T-cell (primary cell): Measurements from ENCODE around the gene HEPACAM2. TPM values are rescaled to one million over a fixed set of nuclear protein-coding genes. Genes with fewer than 3 reads are reported as not detected.

ENCODE experiments used
- ATAC-seq, 4 experiments: fragments of 200-7000 bp in 3 of 4; fragments of 150-1000 bp in 1 of 4; cut with Tn5 transposase; replicated peaks in 1 of 4; 1 replicate in 3 of 4; 2 replicates in 1 of 4; pipeline ENCODE4 v1.10.0; 2021; ENCODE audit warnings: moderate library complexity in 3 of 4, mild to moderate bottlenecking in 2 of 4, moderate number of reproducible peaks in 1 of 4
- CTCF ChIA-PET, 2 donors: fragments of 300-600 bp; sonication (Branson Sonifier 250); formaldehyde crosslinking; loops; one replicate each; lab custom pipeline; 2022; ENCODE audit warnings: antibody characterized with exemption in 2 of 2; lab: Charles Lee
- POLR2A ChIA-PET, 2 donors: fragments of 300-600 bp; sonication (Branson Sonifier 250); formaldehyde crosslinking; loops; one replicate each; lab custom pipeline; 2022; ENCODE audit warnings: antibody characterized with exemption in 2 of 2; lab: Charles Lee
- DNase-seq, 35 experiments: peaks; one replicate each; pipeline versions ENCODE4 v3.0.0 to v3.0.0-alpha.2; 2013 to 2023
- H3K27ac ChIP-seq: one replicate; pipeline ENCODE4 v1.5.1; 2013; ENCODE audit warnings: low read length
- H3K27me3 ChIP-seq, 2 experiments: replicated peaks in 1 of 2; 1 replicate in 1 of 2; 2 replicates in 1 of 2; pipeline versions ENCODE4 v1.6.1 to v1.7.0; 2013; ENCODE audit warnings: low read length in 1 of 2, mixed read lengths in 1 of 2; ENCODE audit not compliant: control insufficient read depth in 2 of 2, insufficient read depth in 2 of 2; ENCODE audit errors: extremely low read depth in 1 of 2
- H3K36me3 ChIP-seq, 2 donors: 1 replicate in 1 of 2; 2 replicates in 1 of 2; pipeline versions ENCODE4 v1.6.1 to v1.7.0; 2013; ENCODE audit warnings: low read length in 1 of 2; ENCODE audit not compliant: control insufficient read depth in 2 of 2, insufficient read depth in 1 of 2; ENCODE audit errors: extremely low read depth in 1 of 2
- H3K4me1 ChIP-seq, 2 experiments: 1 replicate in 1 of 2; 2 replicates in 1 of 2; pipeline versions ENCODE4 v1.6.1 to v1.7.0; 2013; ENCODE audit warnings: low read length in 2 of 2, mixed read lengths in 1 of 2; ENCODE audit not compliant: insufficient read depth in 2 of 2, control insufficient read depth in 1 of 2; ENCODE audit errors: extremely low read depth in 1 of 2
- H3K4me3 ChIP-seq, 2 donors: 1 replicate in 1 of 2; 2 replicates in 1 of 2; pipeline versions ENCODE4 v1.5.1 to v1.7.0; 2013; ENCODE audit warnings: mild to moderate bottlenecking in 2 of 2, low read length in 1 of 2, moderate library complexity in 1 of 2; ENCODE audit not compliant: control insufficient read depth in 1 of 2; ENCODE audit errors: extremely low read depth in 1 of 2
- H3K9me3 ChIP-seq: 2 replicates; pipeline ENCODE4 v1.7.0; 2013
- H3K27ac Mint-ChIP-seq, 2 donors: one replicate each; pipeline ENCODE4 v1.8.0; 2020 to 2021; ENCODE audit warnings: mild to moderate bottlenecking in 2 of 2, mixed read lengths in 2 of 2
- H3K27me3 Mint-ChIP-seq, 2 donors: one replicate each; pipeline ENCODE4 v1.8.0; 2021 to 2022; ENCODE audit warnings: mixed read lengths in 2 of 2
- H3K36me3 Mint-ChIP-seq: one replicate; pipeline ENCODE4 v1.8.0; 2021; ENCODE audit warnings: mixed read lengths
- H3K4me1 Mint-ChIP-seq, 3 donors: one replicate each; pipeline ENCODE4 v1.8.0; 2020 to 2022; ENCODE audit warnings: mixed read lengths in 3 of 3, mild to moderate bottlenecking in 1 of 3
- H3K4me3 Mint-ChIP-seq, 3 donors: one replicate each; pipeline ENCODE4 v1.8.0; 2020 to 2022; ENCODE audit warnings: mild to moderate bottlenecking in 3 of 3, mixed read lengths in 3 of 3, moderate library complexity in 3 of 3
- H3K9me3 Mint-ChIP-seq, 3 donors: one replicate each; pipeline ENCODE4 v1.8.0; 2020 to 2022; ENCODE audit warnings: mixed read lengths in 3 of 3
- WGBS: methylation state at CpG from one replicate; pipeline ENCODE4 v1.1.5; 2013; ENCODE audit warnings: missing lambda C conversion rate; ENCODE audit not compliant: insufficient coverage; 5-methylcytosine and 5-hydroxymethylcytosine counted together
- total RNA-seq, 35 experiments: library from RNA in 6 of 35; stranded (reverse) in 6 of 35; fragments of 120-200 nt in 1 of 35; gene quantifications; one replicate each; pipeline versions ENCODE4 v1.2.1 to v1.2.4 and lab custom pipeline; 2013 to 2026

The HEPACAM2 gene
- total RNA-seq, result under 1 TPM in 1 of 5 donors, not detected in 4; 0.13 TPM
- total RNA-seq (2013), result 0.07 TPM
- total RNA-seq (lab: John Stamatoyannopoulos, UW), result 0 to 0.27 (median 0) reads per million in 29 experiments

- no peak within 1 kb of the TSS for H3K4me3 Mint-ChIP-seq
- no peaks in the 10 kb centered on the region for H3K9me3 ChIP-seq
- H3K36me3 ChIP-seq, result no peaks in the 10 kb centered on the region
- no peak within 1 kb of the TSS for H3K27ac ChIP-seq
- DNase-seq (no peak), ATAC-seq (no peak)
- no CpG with 5 or more reads among the region's 2 CpGs for WGBS
- no peaks in the 10 kb centered on the region for H3K36me3 Mint-ChIP-seq
- no peak within 1 kb of the TSS for H3K27ac Mint-ChIP-seq
- H3K27me3 Mint-ChIP-seq, result no peaks in the 10 kb centered on the region
- H3K4me3 ChIP-seq, result no peak within 1 kb of the TSS
- H3K27me3 ChIP-seq, result no peaks in the 10 kb centered on the region
- H3K9me3 Mint-ChIP-seq, result no peaks in the 10 kb centered on the region
- H3K4me1 ChIP-seq, result peaks cover 0 to 6% of the 10 kb centered on the region in 2 experiments
- peaks cover 8 to 12% (median 11%) of the 10 kb centered on the region in 3 donors for H3K4me1 Mint-ChIP-seq
- CTCF ChIA-PET, result interaction anchor here in 1 of 2 donors (1.0 to 4.3 kb wide), 2 partner anchors 20 to 109 kb away, joined by 6 to 18 read pairs; partner anchors contain the start of gene SAMD9
- POLR2A ChIA-PET, result interaction anchor here in 1 of 2 donors (1.3 kb wide), 1 partner anchor 15 kb away, joined by 3 read pairs; no protein-coding TSS in a partner anchor
Measured at GRCh38 chr7:93226310-93226709, at the start of gene HEPACAM2. HEPACAM2 (minus strand) TSS chr7:93226469.

GRCh38 chr7:93265220-93265619 lies 39.0 kb upstream of the HEPACAM2 start:
- ATAC-seq (no peak), DNase-seq (no peak)
- no peaks in the 10 kb centered on the region for H3K4me1 Mint-ChIP-seq
- Histone ChIP-seq H3K9me3 (no peaks in the 10 kb centered on the region), H3K27ac (no peak overlapping the region), H3K36me3 (peaks cover 4 to 15% of the 10 kb centered on the region in 2 donors), H3K4me3 (no peak overlapping the region), H3K4me1 (no peaks in the 10 kb centered on the region), H3K27me3 (no peaks in the 10 kb centered on the region)
- WGBS, result 100% methylated on average over 2 of the region's 4 CpGs
- peaks cover 27% of the 10 kb centered on the region for H3K36me3 Mint-ChIP-seq
- POLR2A ChIA-PET, result no interaction called here
- H3K27ac Mint-ChIP-seq, result no peak overlapping the region
- CTCF ChIA-PET, result no interaction called here
- no peaks in the 10 kb centered on the region for H3K9me3 Mint-ChIP-seq
- no peaks in the 10 kb centered on the region for H3K27me3 Mint-ChIP-seq
- H3K4me3 Mint-ChIP-seq, result no peak overlapping the region

- Mint-ChIP-seq H3K27me3 (no peaks in the 10 kb centered on the region), H3K4me3 (no peak overlapping the region), H3K36me3 (peaks cover 22% of the 10 kb centered on the region), H3K27ac (peak overlapping the region in 1 of 2 donors; percentile 12), H3K4me1 (no peaks in the 10 kb centered on the region), H3K9me3 (no peaks in the 10 kb centered on the region)
- no peak for ATAC-seq
- Histone ChIP-seq H3K4me1 (no peaks in the 10 kb centered on the region), H3K9me3 (no peaks in the 10 kb centered on the region), H3K27ac (no peak overlapping the region), H3K36me3 (peaks cover 4 to 20% of the 10 kb centered on the region in 2 donors), H3K27me3 (no peaks in the 10 kb centered on the region), H3K4me3 (no peak overlapping the region)
- no peak for DNase-seq
- CTCF ChIA-PET, result no interaction called here
- POLR2A ChIA-PET, result interaction anchor here in 1 of 2 donors (0.8 kb wide), 1 partner anchor 21 kb away, joined by 3 read pairs; no protein-coding TSS in a partner anchor
- WGBS, result no CpG with 5 or more reads among the region's 1 CpG
Measured at GRCh38 chr7:93262535-93262934, 36.3 kb upstream of the HEPACAM2 start.

- ATAC-seq (no peak), DNase-seq (no peak)
- H3K9me3 Mint-ChIP-seq, result no peaks in the 10 kb centered on the region
- H3K4me1 Mint-ChIP-seq, result no peaks in the 10 kb centered on the region
- no peak overlapping the region for H3K27ac ChIP-seq
- H3K4me3 Mint-ChIP-seq, result no peak overlapping the region
- no peaks in the 10 kb centered on the region for H3K27me3 ChIP-seq
- POLR2A ChIA-PET, result no interaction called here
- no peak overlapping the region for H3K27ac Mint-ChIP-seq
- H3K27me3 Mint-ChIP-seq, result no peaks in the 10 kb centered on the region
- no peaks in the 10 kb centered on the region for H3K9me3 ChIP-seq
- H3K4me1 ChIP-seq, result no peaks in the 10 kb centered on the region
- H3K36me3 Mint-ChIP-seq, result peaks cover 34% of the 10 kb centered on the region
- no peak overlapping the region for H3K4me3 ChIP-seq
- peaks cover 4 to 26% of the 10 kb centered on the region in 2 donors for H3K36me3 ChIP-seq
- CTCF ChIA-PET, result no interaction called here
Measured at GRCh38 chr7:93258661-93259060, 32.4 kb upstream of the HEPACAM2 start.

GRCh38 chr7:93249491-93250148 lies 23.4 kb upstream of the HEPACAM2 start:
- no peak overlapping the region for H3K27ac ChIP-seq
- H3K9me3 ChIP-seq, result no peaks in the 10 kb centered on the region
- H3K36me3 ChIP-seq, result peaks cover 0 to 9% of the 10 kb centered on the region in 2 donors
- Mint-ChIP-seq H3K36me3 (peaks cover 20% of the 10 kb centered on the region), H3K4me1 (peaks cover 12 to 23% (median 20%) of the 10 kb centered on the region in 3 donors), H3K27ac (no peak overlapping the region), H3K4me3 (no peak overlapping the region), H3K27me3 (no peaks in the 10 kb centered on the region), H3K9me3 (no peaks in the 10 kb centered on the region)
- DNase-seq, result no peak
- H3K4me3 ChIP-seq, result no peak overlapping the region
- POLR2A ChIA-PET, result no interaction called here
- no peaks in the 10 kb centered on the region for H3K27me3 ChIP-seq
- ATAC-seq, result no peak
- no CpG with 5 or more reads among the region's 5 CpGs for WGBS
- no peaks in the 10 kb centered on the region for H3K4me1 ChIP-seq
- CTCF ChIA-PET, result no interaction called here

GRCh38 chr7:93245525-93246432 lies 19.5 kb upstream of the HEPACAM2 start:
- Histone ChIP-seq H3K4me3 (no peak overlapping the region), H3K4me1 (no peaks in the 10 kb centered on the region), H3K27me3 (no peaks in the 10 kb centered on the region), H3K9me3 (no peaks in the 10 kb centered on the region), H3K27ac (no peak overlapping the region), H3K36me3 (no peaks in the 10 kb centered on the region)
- Mint-ChIP-seq H3K36me3 (peaks cover 5% of the 10 kb centered on the region), H3K4me1 (peaks cover 15 to 20% (median 18%) of the 10 kb centered on the region in 3 donors), H3K27me3 (no peaks in the 10 kb centered on the region), H3K27ac (peak overlapping the region in 1 of 2 donors; percentile 67), H3K9me3 (no peaks in the 10 kb centered on the region), H3K4me3 (peak overlapping the region; percentile 8 to 64 (median 40))
- DNase-seq, result peak in 1 of 35 experiments; percentile 50
- no CpG with 5 or more reads among the region's 9 CpGs for WGBS
- peak in 1 of 4 experiments; percentile 45 for ATAC-seq
- ChIA-PET CTCF (interaction anchor here (0.6 to 5.9 kb wide), 16 partner anchors 9 to 1400 kb away, joined by 3 to 52 read pairs (median 4); partner anchors contain the start of genes COL1A2 (in 1 of the 2), HEPACAM2 (in 1 of the 2) and VPS50 (in 1 of the 2)), POLR2A (interaction anchor here (0.5 to 1.6 kb wide), 4 partner anchors 13 to 1308 kb away, joined by 3 to 5 read pairs (median 4); no protein-coding TSS in a partner anchor)
